ENCODE measurements around the gene STPG4.

The STPG4 gene

DNA sequence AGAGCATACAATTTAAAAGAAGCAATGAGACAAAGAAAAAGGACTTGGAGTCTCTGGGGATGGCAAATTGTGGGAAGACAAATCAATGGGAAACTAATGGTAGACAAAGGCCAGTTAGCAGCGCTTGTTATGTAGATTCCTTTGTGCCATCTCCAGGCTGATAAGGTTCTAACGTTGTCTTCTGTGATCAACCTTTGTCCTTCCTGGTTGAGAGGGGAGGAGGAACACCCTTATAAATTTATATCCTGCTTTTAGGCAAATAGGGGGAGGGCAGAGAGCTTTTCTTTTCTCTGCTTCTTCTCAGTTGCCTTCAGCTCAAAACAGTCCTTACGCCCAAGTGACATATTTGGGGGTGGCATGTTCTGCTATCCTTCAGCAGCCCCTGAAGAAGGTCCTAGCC, 89.8 kb downstream of the STPG4 start:
- Histone ChIP-seq H3F3A (ENCODE audit: insufficient read depth, low read length) (peaks cover 8% of the 10 kb centered on the region), H3K4me3 (ENCODE audit: low read length) (no peak overlapping the region), H3K4me2 (ENCODE audit: low read depth, low read length) (no peak overlapping the region), H3K4me1 (ENCODE audit: low read length) (peaks cover 26% of the 10 kb centered on the region), H3K36me3 (replicated peaks; ENCODE audit: insufficient read depth, low read length) (peaks cover 9% of the 10 kb centered on the region), H2AFZ (ENCODE audit: low read length) (no peak overlapping the region), H3K9me2 (replicated peaks; ENCODE audit: insufficient read depth, low read length) (no peaks in the 10 kb centered on the region), H3K27me3 (replicated peaks; ENCODE audit: insufficient read depth, low read length) (no peaks in the 10 kb centered on the region), H3K9ac (ENCODE audit: low read length) (no peak overlapping the region), H3K27ac (ENCODE audit: low read length) (no peak overlapping the region), H3K9me3 (replicated peaks; ENCODE audit: insufficient read depth, low read length) (no peaks in the 10 kb centered on the region), H3K79me2 (ENCODE audit: low read length) (peaks cover 17% of the 10 kb centered on the region; the same call in 1 of the 2 replicates), H4K20me1 (ENCODE audit: insufficient read depth, low read length) (peaks cover 17% of the 10 kb centered on the region)
- no peak for DNase-seq
- no peak for TF ChIP-seq EZH2 (optimal IDR thresholded peaks at IDR 0.05; ENCODE audit: low read depth, low read length)
- no peak for TF ChIP-seq CTCF (IDR thresholded peaks at IDR 0.05; ENCODE audit: low read length)
- no peak for TF ChIP-seq EZH2phosphoT487 (IDR thresholded peaks at IDR 0.05; ENCODE audit: low read length)

- H4K20me1 ChIP-seq (ENCODE audit: insufficient read depth, low read length): peaks cover 12% of the 10 kb centered on the region; the same call in 1 of the 2 replicates
- peaks cover 16% of the 10 kb centered on the region for H3K4me1 ChIP-seq (ENCODE audit: low read length)
- peaks cover 9% of the 10 kb centered on the region for H3K36me3 ChIP-seq (replicated peaks; ENCODE audit: insufficient read depth, low read length)
Observed at GRCh38 chr2:47064106-47064505, 91.0 kb downstream of the STPG4 start.

DNA sequence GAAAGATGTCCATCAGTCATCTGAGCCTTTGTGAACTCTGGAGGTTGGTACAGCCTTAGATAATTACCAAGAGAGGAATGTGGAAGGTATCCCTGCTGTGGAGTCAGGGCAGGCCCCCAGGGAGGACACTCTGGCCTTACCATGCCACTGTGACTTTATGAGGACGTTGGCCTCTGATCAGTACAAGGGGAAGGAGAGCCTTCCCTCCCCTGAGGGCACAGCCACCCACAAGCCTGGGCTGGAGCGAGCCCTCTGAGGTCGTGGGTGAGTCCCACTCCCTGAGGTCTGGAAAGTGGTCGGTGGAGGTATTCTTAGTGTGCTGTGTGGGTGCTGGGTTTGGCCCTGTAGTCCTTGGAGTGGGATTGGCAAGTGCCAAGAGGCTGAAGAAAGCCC, 91.6 kb downstream of the STPG4 start:
- Histone ChIP-seq H2AFZ (ENCODE audit: low read length) (no peak overlapping the region), H3K79me2 (ENCODE audit: low read length) (peaks cover 7% of the 10 kb centered on the region; the same call in 1 of the 2 replicates), H3K27ac (ENCODE audit: low read length) (no peak overlapping the region), H3K9me2 (replicated peaks; ENCODE audit: insufficient read depth, low read length) (no peaks in the 10 kb centered on the region), H3K36me3 (replicated peaks; ENCODE audit: insufficient read depth, low read length) (peaks cover 9% of the 10 kb centered on the region), H3K9ac (ENCODE audit: low read length) (no peak overlapping the region), H4K20me1 (ENCODE audit: insufficient read depth, low read length) (peaks cover 12% of the 10 kb centered on the region; the same call in 1 of the 2 replicates), H3K9me3 (replicated peaks; ENCODE audit: insufficient read depth, low read length) (no peaks in the 10 kb centered on the region), H3K4me3 (ENCODE audit: low read length) (no peak overlapping the region), H3K4me2 (ENCODE audit: low read depth, low read length) (no peak overlapping the region), H3K27me3 (replicated peaks; ENCODE audit: insufficient read depth, low read length) (no peaks in the 10 kb centered on the region), H3K4me1 (ENCODE audit: low read length) (peaks cover 12% of the 10 kb centered on the region; the same call in 1 of the 2 replicates), H3F3A (ENCODE audit: insufficient read depth, low read length) (no peaks in the 10 kb centered on the region; the same call in 1 of the 2 replicates)
- TF ChIP-seq EZH2phosphoT487 (IDR thresholded peaks at IDR 0.05; ENCODE audit: low read length) (no peak), CTCF (IDR thresholded peaks at IDR 0.05; ENCODE audit: low read length) (no peak), EZH2 (optimal IDR thresholded peaks at IDR 0.05; ENCODE audit: low read depth, low read length) (no peak)
- DNase-seq: no peak

More at GRCh38 chr2:47064106-47064505, 91.0 kb downstream of the STPG4 start:
- Histone ChIP-seq H3K9me3 (replicated peaks; ENCODE audit: insufficient read depth, low read length) (no peaks in the 10 kb centered on the region), H3K79me2 (ENCODE audit: low read length) (peaks cover 11% of the 10 kb centered on the region; the same call in 1 of the 2 replicates), H3K9me2 (replicated peaks; ENCODE audit: insufficient read depth, low read length) (no peaks in the 10 kb centered on the region), H3K9ac (ENCODE audit: low read length) (no peak overlapping the region), H3K27me3 (replicated peaks; ENCODE audit: insufficient read depth, low read length) (no peaks in the 10 kb centered on the region), H3K4me3 (ENCODE audit: low read length) (no peak overlapping the region), H3K27ac (ENCODE audit: low read length) (no peak overlapping the region), H2AFZ (ENCODE audit: low read length) (no peak overlapping the region), H3F3A (ENCODE audit: insufficient read depth, low read length) (no peaks in the 10 kb centered on the region; the same call in 1 of the 2 replicates), H3K4me2 (ENCODE audit: low read depth, low read length) (no peak overlapping the region)
- DNase-seq: no peak
- TF ChIP-seq EZH2 (optimal IDR thresholded peaks at IDR 0.05; ENCODE audit: low read depth, low read length): no peak
- no peak for TF ChIP-seq CTCF (IDR thresholded peaks at IDR 0.05; ENCODE audit: low read length)

Data from MM.1S (cell line).